SH-SY5Y (cell line): ENCODE measurements around the gene NRP1.

Experiments
- GATA2 ChIP-seq: IDR thresholded peaks from 2 replicates; pipeline ENCODE4 v1.6.1; 2011; ENCODE audit warnings: mild to moderate bottlenecking, low read depth, low read length
- GATA3 ChIP-seq: IDR thresholded peaks from 2 replicates; pipeline ENCODE4 v1.6.1; 2011; ENCODE audit warnings: low read depth, mild to moderate bottlenecking, low read length, moderate library complexity

The NRP1 gene

GRCh38 chr10:33334153-33334804, at the start of gene NRP1:
TSS of gene NRP1 (minus strand) at chr10:33334667. CDS start at chr10:33334382, 285 bp downstream.
- TF ChIP-seq GATA2 (no peak), GATA3 (no peak)

GRCh38 chr10:33382921-33383713, 48.6 kb upstream of the NRP1 start:
- TF ChIP-seq GATA2 (no peak), GATA3 (no peak)

DNA sequence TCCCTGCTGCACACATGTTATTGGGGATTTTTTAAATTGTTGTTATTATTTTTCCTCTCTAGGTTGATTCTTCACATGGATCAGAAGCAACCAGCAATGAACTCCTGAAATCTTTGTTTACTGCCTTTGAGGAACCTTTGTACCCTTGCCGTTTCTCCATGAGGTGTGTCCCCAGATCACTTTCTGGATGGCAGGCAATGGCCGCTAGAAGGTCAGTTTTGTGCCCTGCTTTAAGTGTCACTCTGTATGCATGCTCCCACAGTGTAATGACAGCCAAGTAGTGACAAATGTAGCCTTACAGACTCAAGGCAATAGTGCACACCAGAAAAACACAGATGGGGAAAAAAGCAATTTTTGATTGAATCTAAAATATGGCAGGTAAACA, 47.7 kb upstream of the NRP1 start:
- TF ChIP-seq GATA3: no peak
- no peak for TF ChIP-seq GATA2

GRCh38 chr10:33381451-33382215, 47.2 kb upstream of the NRP1 start:
- no peak for TF ChIP-seq GATA2
- no peak for TF ChIP-seq GATA3

DNA sequence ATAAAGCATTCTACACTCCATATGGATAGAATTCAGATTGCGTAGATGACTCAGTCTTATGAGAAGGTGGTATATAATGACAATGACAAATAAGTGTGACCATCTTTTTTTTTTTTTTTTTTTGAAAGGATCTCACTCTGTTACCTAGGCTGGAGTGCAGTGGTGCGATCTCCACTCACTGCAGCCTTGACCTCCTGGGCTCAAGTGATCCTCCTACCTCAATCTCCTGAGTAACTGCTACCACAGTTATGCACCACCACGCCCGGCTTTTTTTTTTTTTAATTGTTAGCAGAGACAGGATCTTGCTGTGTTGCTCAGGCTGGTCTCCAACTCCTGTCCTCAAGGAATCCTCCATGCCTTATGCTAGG, 43.2 kb upstream of the NRP1 start:
- TF ChIP-seq GATA3: no peak

DNA sequence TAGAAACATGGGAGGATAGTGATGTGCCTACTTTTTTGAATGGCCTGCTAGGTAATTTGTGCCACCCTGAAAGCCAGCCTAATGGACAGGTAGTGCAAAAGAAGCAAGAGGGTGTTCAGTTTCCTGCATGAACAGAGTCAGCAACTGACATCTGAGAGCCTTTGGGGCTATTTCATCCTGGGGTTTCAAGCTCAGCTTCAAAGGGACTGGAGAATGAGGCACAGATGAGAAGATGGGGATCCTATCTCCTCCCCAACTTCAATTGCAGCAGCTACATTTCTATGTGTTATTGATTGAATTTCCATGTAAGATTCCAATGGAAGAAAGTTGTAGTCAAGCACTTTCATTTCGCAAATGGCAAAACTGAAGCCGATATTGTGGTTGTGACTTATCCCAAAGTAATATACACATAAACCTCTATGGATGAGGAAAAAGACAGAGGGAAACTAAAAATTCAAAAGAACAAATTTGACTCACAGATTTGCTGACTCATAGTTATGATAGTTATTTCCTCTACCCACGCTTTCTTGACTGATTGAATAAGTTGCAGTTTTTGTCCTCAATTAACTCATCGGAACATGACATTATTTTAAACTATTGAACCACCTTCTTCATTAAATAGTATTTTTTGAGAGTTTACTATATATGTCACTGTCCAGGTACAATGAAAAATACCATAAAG, 42.6 kb upstream of the NRP1 start:
- TF ChIP-seq GATA3: no peak
- no peak for TF ChIP-seq GATA2

DNA sequence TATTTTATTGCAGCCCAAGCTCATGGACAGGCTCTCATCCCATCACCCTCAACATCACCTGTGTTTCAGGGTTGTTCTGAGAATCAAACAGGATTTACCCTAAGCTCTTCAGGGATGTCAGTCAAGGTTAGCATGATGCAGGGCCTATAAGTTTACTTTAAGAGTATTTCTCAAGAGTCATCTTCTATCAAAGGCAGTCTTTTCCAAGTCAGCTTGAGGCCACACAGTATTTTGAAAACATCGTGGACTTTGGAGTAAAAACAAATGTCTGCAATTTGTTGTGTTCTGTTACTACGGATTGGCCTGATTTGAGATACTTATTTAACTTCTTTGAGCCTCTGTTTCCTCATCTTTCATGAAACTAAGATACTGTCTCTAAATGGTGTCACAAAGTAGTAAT, 42.0 kb upstream of the NRP1 start:
- TF ChIP-seq GATA2 (no peak), GATA3 (no peak)

GRCh38 chr10:33373263-33373662, 38.8 kb upstream of the NRP1 start:
- TF ChIP-seq GATA2: no peak
- TF ChIP-seq GATA3: no peak

- TF ChIP-seq GATA3: no peak
- no peak for TF ChIP-seq GATA2
These were observed 36.8 kb upstream of the NRP1 start for GRCh38 chr10:33371234-33371633.

- TF ChIP-seq GATA3 (no peak), GATA2 (no peak)
These were observed 36.0 kb upstream of the NRP1 start for GRCh38 chr10:33370434-33370930.

DNA sequence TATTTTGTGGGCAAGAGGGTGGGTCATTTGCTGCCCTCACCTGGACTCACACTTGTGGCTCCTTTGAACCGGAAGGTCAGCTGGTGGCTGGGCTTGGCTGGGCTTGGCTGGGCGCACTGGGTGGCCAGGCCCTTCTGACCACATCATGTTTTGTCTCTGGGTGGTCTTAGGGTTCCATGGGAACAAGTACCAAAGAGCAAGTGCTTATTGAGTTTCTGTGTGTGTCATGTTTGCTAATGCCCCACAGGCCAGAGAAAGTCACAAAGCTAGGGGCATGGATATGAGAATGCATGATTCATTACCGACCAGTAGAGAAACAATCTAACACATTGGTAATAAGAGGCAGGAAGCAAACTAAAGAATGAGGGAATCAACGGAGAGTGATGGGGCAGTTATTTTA, 33.6 kb upstream of the NRP1 start:
- no peak for TF ChIP-seq GATA2
- no peak for TF ChIP-seq GATA3

DNA sequence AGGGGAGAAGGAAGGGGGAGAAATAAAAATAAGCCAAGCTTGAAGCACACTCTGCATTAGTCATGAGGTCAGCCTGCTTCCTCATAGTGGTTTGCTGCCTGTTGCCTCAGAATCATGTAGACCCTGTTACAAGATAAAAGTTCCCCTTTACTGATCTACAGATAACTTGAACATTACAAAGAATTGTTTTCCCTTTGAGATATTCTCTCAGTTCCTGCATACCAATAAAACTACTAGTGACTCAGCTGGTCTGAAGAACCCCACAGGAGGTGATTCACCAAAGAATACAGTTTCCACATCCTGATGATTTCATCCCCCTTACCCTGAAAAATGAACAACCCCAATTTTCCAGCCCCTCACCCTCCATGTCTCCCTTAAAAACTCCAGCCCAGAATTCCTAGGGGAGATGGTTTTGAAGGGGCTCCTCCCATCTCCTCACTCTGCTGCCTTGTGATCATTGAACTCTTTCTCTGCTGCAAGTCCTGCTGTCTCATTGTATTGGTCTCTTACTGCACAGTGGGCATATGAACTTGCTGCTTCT, 31.5 kb upstream of the NRP1 start:
- no peak for TF ChIP-seq GATA3
- no peak for TF ChIP-seq GATA2

GRCh38 chr10:33365301-33365700, 30.8 kb upstream of the NRP1 start:
- TF ChIP-seq GATA3 (no peak), GATA2 (no peak)

DNA sequence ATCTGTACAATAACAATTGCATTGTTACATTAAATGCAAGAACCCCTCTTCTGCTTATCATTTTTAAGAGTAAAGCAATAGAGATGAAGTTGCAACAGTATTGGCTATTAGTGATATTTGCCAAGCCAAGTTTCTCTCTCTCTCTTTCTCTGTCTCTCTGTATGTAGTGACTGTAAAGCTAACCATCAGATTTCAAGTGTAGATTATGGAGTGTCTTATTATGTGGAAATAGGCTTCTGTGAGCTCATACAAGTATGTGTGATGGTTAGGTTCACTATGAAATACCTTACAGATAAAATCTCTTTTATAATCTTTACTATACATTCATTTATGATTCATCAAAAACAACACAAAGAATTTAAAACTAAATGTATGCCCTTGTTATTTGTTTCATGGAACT, 28.6 kb upstream of the NRP1 start:
- no peak for TF ChIP-seq GATA3
- no peak for TF ChIP-seq GATA2
